Astrocyte (in vitro differentiated cells and primary cell): ENCODE measurements around the gene RTKN2.

Source experiments
- CTCF ChIP-seq: IDR thresholded peaks from 2 replicates; pipeline ENCODE4 v1.5.1; 2011; ENCODE audit warnings: low read depth, mild to moderate bottlenecking, inconsistent platforms, low read length, moderate library complexity; ENCODE audit not compliant: insufficient read depth
- EZH2 ChIP-seq: IDR thresholded peaks from 2 replicates; pipeline ENCODE4 v1.6.1; 2012; ENCODE audit warnings: mild to moderate bottlenecking, low read length, inconsistent platforms; ENCODE audit not compliant: insufficient read depth

GRCh38 chr10:62170732-62171131 is 97.9 kb downstream of the RTKN2 start:
- no peak for TF ChIP-seq CTCF
- no peak for TF ChIP-seq EZH2
